ENCODE results near the gene TMOD1. TPM values are rescaled to one million over a fixed set of nuclear protein-coding genes. Genes with fewer than 3 reads are reported as not detected.

The TMOD1 gene
- total and polyA plus RNA-seq, 9 of the 15 experiments (the other 6 are each of a cell fraction or from before 2014, with no cell fraction given), result 7.1 to 41.2 (median 14.2) TPM

DNA sequence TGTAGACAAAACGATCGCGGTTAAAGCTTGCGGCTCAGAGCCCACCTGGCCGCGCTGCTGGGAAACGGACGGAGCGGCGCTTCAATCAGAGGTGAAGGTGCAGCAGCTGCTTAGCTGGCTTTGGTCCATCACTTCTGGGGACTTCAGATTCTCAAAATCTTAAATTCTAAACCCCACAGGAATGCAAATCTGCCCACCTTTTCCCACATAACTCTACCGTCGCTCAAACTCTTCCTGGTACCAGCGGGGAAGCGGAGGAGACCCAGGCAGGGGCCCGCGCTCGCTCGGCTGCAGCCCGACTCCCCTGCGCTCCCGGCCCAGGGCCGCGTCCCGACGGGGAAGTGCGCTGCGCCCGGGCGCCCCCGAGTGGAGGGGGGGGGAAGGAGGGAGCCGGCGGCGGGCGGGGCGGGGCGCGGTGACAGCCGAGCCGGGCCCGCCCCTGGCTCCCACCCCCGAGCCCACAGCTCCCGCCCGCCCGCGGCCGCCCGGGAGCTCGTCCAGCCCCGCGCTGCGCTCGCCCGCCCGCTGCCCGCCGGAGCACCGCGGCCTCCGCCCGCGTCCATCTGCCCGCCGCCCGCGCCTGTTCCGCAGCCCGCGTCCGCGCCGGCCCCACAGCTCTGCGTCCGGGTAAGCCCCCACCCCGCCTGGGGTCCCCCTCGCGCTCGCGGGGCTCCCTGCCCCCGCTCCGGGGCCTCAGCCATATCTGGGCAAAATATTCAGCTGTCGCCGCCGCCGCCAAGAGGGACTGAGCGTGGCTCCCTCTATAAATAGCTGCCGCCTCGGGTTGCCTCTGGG is at the start of gene TMOD1 (continued):
- TF ChIP-seq HCFC1 (IDR thresholded peaks at IDR 0.05; ENCODE audit: low read depth, low read length), result no peak
- TF ChIP-seq, protein P1, sequence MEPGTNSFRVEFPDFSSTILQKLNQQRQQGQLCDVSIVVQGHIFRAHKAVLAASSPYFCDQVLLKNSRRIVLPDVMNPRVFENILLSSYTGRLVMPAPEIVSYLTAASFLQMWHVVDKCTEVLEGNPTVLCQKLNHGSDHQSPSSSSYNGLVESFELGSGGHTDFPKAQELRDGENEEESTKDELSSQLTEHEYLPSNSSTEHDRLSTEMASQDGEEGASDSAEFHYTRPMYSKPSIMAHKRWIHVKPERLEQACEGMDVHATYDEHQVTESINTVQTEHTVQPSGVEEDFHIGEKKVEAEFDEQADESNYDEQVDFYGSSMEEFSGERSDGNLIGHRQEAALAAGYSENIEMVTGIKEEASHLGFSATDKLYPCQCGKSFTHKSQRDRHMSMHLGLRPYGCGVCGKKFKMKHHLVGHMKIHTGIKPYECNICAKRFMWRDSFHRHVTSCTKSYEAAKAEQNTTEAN (CRISPR knock-in tag; IDR thresholded peaks at IDR 0.05), result no peak
- no peak for TF ChIP-seq MTA2 (IDR thresholded peaks at IDR 0.05; ENCODE audit: low read depth)
- no peak for TF ChIP-seq MCM2 (IDR thresholded peaks at IDR 0.05; ENCODE audit: low read depth)
- TF ChIP-seq ZNF384 (IDR thresholded peaks at IDR 0.05; ENCODE audit: low read depth, low read length), result no peak
- peak in 1 of 2 experiments; percentile 26; a peak in 2 of 4 replicates for TF ChIP-seq RAD21 (CRISPR knock-in tag; conservative IDR thresholded peaks at IDR 0.05 in 1 of 2, IDR thresholded peaks at IDR 0.05 in 1 of 2)
- no peak for TF ChIP-seq TCF3 (CRISPR knock-in tag; IDR thresholded peaks at IDR 0.05)
- TF ChIP-seq CBFA2T2 (conservative IDR thresholded peaks at IDR 0.05), result peak; percentile 19; the same call in 1 of the 2 replicates
- TF ChIP-seq CREB1 (IDR thresholded peaks at IDR 0.05), result no peak
- no peak for TF ChIP-seq CREB1 (CRISPR knock-in tag; IDR thresholded peaks at IDR 0.05)
- no peak for TF ChIP-seq ZNF175 (CRISPR knock-in tag; IDR thresholded peaks at IDR 0.05; ENCODE audit: low read depth)
- TF ChIP-seq HNRNPL (IDR thresholded peaks at IDR 0.05; ENCODE audit: low read depth, low read length), result no peak
- TF ChIP-seq, protein P2, sequence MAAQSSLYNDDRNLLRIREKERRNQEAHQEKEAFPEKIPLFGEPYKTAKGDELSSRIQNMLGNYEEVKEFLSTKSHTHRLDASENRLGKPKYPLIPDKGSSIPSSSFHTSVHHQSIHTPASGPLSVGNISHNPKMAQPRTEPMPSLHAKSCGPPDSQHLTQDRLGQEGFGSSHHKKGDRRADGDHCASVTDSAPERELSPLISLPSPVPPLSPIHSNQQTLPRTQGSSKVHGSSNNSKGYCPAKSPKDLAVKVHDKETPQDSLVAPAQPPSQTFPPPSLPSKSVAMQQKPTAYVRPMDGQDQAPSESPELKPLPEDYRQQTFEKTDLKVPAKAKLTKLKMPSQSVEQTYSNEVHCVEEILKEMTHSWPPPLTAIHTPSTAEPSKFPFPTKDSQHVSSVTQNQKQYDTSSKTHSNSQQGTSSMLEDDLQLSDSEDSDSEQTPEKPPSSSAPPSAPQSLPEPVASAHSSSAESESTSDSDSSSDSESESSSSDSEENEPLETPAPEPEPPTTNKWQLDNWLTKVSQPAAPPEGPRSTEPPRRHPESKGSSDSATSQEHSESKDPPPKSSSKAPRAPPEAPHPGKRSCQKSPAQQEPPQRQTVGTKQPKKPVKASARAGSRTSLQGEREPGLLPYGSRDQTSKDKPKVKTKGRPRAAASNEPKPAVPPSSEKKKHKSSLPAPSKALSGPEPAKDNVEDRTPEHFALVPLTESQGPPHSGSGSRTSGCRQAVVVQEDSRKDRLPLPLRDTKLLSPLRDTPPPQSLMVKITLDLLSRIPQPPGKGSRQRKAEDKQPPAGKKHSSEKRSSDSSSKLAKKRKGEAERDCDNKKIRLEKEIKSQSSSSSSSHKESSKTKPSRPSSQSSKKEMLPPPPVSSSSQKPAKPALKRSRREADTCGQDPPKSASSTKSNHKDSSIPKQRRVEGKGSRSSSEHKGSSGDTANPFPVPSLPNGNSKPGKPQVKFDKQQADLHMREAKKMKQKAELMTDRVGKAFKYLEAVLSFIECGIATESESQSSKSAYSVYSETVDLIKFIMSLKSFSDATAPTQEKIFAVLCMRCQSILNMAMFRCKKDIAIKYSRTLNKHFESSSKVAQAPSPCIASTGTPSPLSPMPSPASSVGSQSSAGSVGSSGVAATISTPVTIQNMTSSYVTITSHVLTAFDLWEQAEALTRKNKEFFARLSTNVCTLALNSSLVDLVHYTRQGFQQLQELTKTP (IDR thresholded peaks at IDR 0.05; ENCODE audit: low read depth in 1 of 2, partially characterized antibody in 2 of 2), result no peak
- TF ChIP-seq SAP30 (IDR thresholded peaks at IDR 0.05; ENCODE audit: borderline replicate concordance, insufficient read depth, low read depth, low read length, poor library complexity, severe bottlenecking), result no peak
- peak; percentile 38 for TF ChIP-seq HNRNPLL (IDR thresholded peaks at IDR 0.05; ENCODE audit: low read depth, low read length, poor library complexity, severe bottlenecking)
- TF ChIP-seq, protein P3, sequence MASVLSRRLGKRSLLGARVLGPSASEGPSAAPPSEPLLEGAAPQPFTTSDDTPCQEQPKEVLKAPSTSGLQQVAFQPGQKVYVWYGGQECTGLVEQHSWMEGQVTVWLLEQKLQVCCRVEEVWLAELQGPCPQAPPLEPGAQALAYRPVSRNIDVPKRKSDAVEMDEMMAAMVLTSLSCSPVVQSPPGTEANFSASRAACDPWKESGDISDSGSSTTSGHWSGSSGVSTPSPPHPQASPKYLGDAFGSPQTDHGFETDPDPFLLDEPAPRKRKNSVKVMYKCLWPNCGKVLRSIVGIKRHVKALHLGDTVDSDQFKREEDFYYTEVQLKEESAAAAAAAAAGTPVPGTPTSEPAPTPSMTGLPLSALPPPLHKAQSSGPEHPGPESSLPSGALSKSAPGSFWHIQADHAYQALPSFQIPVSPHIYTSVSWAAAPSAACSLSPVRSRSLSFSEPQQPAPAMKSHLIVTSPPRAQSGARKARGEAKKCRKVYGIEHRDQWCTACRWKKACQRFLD (CRISPR knock-in tag; IDR thresholded peaks at IDR 0.05), result no peak
- no peak for TF ChIP-seq PHB (CRISPR knock-in tag; IDR thresholded peaks at IDR 0.05)
- no peak for TF ChIP-seq PTTG1 (tag; IDR thresholded peaks at IDR 0.05; ENCODE audit: low read depth)
- peak; percentile 79 to 86 for TF ChIP-seq KDM1A (IDR thresholded peaks at IDR 0.05)
- no peak for TF ChIP-seq RAD51 (IDR thresholded peaks at IDR 0.05; ENCODE audit: borderline replicate concordance, low read depth)

Data from K562 (cell line).